GM12874 (cell line): ENCODE measurements around the gene SLC13A3.

ENCODE experiments used
- TF ChIP-seq, protein P1 (sequence below): IDR thresholded peaks from 2 replicates; pipeline ENCODE4 v1.5.1; 2011; ENCODE audit warnings: low read depth, mild to moderate bottlenecking, control low read depth, low read length, moderate library complexity; ENCODE audit not compliant: insufficient read depth

The SLC13A3 gene

DNA sequence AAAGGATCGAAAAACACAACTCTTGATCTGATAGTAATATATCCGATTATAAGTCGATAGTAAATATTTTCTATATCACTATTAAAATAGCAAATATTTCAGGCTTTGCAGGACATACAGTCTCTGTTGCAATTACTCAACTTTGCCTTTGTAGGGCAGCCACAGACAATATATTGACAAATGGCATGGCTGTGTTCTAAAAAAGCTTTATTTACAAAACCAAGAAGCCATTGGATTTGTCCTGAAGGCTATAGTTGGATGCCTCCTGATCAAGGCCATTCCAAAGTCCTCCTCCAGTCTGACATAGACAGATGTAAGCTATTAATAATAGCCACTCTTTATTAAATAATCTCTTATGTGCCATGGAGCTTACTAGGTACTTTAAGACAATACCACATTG lies 106.7 kb downstream of the SLC13A3 start:
- TF ChIP-seq, protein P1, sequence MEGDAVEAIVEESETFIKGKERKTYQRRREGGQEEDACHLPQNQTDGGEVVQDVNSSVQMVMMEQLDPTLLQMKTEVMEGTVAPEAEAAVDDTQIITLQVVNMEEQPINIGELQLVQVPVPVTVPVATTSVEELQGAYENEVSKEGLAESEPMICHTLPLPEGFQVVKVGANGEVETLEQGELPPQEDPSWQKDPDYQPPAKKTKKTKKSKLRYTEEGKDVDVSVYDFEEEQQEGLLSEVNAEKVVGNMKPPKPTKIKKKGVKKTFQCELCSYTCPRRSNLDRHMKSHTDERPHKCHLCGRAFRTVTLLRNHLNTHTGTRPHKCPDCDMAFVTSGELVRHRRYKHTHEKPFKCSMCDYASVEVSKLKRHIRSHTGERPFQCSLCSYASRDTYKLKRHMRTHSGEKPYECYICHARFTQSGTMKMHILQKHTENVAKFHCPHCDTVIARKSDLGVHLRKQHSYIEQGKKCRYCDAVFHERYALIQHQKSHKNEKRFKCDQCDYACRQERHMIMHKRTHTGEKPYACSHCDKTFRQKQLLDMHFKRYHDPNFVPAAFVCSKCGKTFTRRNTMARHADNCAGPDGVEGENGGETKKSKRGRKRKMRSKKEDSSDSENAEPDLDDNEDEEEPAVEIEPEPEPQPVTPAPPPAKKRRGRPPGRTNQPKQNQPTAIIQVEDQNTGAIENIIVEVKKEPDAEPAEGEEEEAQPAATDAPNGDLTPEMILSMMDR, result no peak

DNA sequence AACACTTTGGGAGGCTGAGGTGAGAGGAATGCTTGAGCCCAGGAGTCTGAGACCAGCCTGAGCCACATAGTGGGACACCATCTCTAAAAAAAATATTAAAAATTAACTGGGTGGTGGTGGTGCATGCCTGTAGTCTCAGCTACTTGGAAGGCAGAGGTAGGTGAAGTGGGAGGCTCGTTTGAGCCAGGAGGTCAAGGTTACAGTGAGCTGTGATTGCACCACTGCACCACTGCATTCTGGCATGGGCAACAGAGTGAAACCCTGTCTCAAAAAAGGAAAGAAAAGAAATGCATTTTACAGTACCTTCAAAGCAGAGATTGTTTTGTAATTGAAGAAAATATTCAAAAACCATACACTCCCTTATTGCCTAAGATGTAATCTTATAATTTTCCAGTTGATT lies 107.3 kb downstream of the SLC13A3 start:
- TF ChIP-seq, protein P1, result no peak

DNA sequence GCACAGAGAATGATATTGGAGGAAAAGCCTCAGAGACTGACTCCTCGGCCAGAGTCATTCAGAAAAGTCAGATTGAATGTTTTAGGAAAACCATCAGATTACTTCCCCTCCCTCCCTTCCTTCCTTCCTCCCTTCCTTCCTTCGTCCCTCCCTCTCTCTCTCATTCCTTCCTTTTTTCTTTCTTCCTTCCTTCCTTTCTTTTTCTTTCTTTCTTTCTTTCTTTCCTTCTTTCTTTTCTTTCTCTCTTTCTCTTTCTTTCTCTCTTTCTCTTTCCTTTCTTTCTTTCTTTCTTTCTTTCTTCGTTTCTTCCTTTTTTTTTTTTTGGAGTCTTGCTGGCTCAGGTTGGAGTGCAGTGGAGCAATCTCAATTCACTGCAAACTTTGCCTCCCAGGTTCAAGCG lies 108.2 kb downstream of the SLC13A3 start:
- TF ChIP-seq, protein P1, result no peak

DNA sequence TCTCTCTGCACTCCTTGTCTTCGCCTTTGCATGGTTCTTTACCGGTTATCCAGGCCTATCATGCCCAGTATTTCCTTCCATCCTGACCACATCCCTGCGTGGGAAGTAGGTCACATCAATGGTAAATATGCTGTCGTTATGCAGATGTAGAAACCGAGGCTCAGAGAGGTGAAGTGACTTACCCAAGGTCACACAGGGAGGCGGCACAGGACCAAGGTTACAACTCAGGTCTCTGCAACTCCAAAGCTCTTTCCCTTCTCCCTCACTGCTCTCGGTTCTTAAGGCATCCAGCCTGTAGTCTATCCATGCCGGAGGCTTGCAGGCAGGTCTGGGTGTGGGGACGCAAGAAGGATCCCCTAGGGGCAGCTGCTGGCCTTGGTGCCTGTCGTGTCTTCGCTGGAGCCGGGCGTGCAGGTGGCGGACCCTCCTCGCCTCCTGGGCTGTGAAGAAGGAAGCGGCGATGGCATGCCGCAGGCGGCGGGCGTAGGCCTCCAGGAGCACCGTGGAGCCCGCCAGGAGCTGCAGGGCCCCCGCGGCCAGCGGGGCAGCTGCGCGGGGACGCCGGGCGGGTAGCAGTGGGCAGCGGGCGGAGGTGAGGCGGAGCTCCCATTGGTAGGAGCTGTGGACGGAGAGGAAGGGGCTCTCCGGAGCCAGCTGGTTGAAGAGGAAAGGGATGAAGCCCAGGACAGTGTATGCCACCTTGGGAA lies 109.9 kb downstream of the SLC13A3 start:
- TF ChIP-seq, protein P1, result no peak

DNA sequence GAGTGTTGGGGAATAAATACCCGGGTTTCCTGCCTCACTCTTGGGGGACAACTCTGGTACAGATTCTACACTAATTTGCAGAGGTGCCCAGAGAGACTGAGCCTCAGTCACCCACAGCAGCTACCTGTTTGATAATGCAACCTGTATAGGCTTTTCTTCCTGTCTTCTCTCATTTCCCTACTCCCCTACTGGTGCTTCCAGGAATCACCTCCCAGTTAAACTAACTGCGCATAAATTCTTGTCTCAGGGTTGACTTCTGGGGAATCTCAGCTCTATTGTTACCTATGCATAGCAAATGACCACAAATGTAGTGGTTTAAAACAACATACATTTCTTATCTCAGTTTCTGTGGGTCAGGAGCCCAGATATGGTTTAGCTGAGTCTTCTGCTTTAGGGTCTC lies 112.1 kb downstream of the SLC13A3 start:
- TF ChIP-seq, protein P1, result no peak

DNA sequence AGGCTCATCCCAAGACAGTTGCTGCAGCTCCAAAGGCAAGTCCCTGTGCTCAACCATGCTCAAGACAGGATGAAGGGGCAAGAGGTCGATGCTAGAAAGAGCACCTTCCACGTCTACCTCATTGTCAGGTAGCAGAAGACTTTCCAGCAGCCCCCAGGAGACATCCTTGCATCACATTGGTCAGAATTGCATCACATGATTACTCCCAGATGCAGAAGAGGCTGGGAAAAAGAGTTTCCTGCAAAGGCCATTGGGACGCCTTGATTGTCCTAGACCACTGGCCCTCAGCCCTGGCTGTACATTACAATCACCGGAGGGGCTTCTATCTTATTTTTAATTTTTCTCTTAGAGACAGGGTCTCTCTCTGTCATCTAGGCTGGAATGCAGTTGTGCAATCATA lies 120.6 kb downstream of the SLC13A3 start:
- TF ChIP-seq, protein P1, result no peak

DNA sequence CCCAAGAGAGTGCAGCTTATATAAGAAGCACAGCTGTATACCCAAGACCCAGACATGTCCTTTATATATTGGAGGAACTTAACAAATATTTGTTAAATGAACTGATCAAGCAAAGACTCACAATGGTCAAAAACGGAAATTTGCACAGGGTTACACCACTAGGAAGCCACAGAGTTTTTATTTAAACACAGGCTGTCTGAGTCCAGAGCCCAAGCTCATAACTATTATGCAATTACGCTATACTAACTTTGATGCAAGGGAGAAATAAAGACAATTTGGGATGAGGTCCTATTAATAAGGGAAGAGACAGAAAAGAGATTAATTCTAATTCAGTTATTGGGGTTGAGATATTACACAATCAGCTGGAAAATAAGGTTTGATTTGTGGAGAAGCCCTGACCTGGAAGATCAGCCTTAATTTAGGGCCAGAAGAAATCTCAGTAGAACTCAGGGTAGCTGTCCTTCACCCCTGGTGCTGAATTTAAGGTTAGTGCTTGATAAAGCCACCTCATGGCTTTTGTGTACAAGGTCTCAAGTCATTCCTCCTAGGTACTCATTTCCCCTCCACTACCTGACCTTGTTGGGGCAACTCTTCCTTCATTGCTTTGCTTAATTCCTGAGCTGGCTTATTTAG lies 127.4 kb downstream of the SLC13A3 start:
- TF ChIP-seq, protein P1, result no peak
